Stimulated activated CD4-positive, alpha-beta T cell treated with anti-CD3 and anti-CD28 coated beads, TNF-alpha, amount 100 ng/mL, for 48 hours (primary cell): Measurements from ENCODE around the gene UBE3C.
"Not testable (repeated sequence)": the region's sequence is repeated elsewhere in the genome, so short reads cannot be mapped to it uniquely, and the experiment has no call there.

Experiments
- DNase-seq, 3 donors: peaks; one replicate each; pipeline ENCODE4 v3.0.0-alpha.2; 2020; ENCODE audit warnings: low read depth in 3 of 3

Gene UBE3C

DNA sequence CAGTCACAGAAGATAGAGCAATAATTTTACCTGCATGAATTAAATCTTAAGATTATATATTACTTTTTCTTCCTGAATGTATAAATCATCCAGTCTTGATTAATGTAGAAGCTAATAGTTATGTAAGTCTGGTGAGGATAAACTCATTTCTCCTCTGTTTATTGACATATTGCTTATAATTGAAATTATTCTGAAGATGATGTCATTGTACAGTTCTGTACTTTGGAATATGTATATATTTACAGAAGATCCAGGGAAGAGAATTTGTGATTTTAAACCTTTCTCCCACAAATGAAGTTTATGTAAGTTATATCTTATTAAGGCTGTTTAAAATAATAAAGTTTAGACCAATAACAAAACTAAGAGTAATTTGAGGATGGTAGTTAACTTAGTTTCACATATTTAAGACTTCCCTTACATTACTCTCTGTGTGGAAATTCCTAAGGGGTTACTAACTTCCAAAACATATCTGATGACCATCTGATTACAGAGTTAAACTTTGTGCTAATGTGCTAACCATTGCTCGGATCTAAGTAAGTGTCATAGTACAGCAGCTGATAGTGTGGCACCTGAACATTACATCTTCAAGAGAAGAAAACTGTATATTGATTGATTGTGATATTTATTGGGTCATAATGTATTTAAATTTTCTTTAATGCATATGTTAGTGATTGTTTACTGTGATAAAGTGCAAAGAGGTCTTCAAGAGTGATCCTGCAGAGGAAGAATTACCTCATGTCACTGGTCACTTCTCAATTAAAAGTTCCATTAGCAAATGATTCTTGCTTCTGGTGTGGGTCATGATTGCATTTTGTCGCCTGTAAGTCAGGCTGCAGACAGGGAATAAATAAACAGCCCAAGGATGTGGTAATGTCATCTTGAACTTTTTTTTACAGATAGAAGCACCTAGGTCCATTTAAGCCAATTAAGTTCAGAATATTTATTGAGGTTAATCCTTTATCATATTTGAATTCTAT, 96.9 kb downstream of the UBE3C start:
- DNase-seq: no peak

DNA sequence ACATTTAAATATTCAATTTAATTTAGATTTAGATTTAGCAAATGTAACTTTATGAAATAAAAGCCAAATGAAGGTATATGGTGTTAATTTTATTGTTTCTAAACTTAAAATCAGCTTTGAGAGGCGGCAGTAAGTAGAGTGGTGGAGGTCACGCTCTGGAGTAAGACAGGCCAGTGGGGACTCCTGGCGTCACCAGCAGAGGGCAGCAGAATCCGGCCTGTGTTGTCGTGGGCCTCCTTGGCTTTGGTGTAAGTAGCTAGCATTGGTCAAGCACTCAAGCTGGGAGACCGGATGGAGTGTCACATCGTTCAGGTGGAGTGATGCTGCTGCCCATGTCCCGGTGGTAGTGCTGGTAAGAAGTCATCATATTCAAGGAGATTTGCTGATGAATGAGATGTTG, 99.4 kb downstream of the UBE3C start:
- no peak for DNase-seq

DNA sequence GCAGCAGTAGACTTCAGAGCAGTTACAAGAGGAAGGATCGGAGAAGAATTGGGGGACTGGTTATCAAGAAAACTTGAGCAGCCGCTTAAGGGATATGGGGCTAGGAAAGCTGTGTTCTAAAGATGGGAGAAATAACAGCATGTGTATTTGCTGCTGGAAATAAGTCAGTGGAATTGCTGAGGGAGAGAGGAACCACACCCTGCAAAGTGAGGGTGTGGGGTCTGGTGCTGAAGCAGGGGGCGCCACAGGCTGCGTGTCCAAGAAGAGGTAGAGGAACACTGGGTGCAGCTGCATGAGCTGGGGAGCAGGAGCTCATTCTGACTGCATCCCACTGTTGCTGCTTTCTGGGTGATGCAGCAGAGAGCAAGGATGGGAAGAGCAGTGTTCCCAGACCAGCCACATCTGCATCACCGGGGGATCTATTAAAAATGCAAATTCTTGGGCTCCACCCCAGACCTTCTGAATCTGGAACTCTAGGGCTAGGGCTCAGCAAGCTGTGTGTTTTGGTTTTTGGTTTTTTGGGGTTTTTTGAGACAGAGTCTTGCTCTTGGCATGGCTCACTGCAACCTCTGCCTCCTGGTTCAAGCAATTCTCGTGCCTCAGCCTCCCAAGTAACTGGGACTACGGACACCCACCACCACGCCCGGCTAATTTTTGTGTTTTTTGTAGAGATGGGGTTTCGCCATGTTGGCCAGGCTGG, 101.0 kb downstream of the UBE3C start:
- DNase-seq: no peak

DNA sequence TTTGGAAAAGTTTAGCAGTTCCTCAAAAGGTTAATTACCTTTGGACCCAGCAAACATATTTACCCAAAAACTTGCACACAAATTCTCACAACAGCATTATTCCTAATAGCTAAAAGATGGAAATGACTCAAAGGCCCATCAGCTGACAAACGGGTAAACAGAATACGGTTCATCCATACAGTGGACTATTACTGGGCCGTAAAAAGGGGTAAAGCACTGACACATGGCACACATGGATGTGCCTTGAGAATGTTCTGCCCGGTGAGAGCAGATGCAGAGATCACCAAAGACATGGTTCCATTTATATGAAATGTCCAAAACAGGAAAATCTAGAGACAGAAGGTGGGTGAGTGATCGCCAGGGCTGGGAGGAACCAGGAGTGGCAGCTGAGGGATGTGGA, 102.9 kb downstream of the UBE3C start:
- no peak for DNase-seq

DNA sequence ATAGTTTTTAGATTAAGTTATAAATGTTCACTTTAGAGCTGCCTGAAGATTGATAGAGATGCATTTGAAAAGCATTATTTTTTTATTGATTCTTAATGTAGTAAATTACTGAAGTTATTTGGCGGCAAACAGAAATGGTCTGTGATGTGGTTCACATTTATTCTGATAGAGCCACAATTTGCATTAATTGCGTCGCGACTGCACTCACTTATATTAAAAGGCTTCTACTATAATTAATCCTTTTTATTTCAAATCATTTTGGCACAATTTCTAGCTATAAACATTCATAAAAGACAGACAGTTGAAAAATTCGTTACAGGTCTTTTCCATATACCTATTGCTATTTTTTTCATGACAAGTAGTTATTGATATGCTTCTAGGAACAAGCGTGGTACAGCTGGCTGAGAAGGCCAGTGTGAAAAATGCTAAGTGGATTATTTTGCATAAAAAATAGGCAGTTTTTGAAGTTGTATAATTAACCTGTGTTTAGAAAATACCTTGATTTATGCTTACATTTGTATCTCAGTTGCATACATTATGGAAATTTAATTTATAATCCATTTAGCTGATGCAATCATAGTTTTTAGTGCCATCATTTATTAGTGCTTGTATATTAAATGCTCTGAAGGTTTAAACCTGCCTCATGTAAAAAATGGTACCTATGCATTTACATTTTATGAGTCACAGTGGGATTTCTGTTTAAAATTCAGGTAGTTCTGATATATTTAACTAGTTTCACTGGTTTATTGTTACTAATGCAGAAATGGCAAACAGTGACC, 106.0 kb downstream of the UBE3C start:
- DNase-seq: no peak

DNA sequence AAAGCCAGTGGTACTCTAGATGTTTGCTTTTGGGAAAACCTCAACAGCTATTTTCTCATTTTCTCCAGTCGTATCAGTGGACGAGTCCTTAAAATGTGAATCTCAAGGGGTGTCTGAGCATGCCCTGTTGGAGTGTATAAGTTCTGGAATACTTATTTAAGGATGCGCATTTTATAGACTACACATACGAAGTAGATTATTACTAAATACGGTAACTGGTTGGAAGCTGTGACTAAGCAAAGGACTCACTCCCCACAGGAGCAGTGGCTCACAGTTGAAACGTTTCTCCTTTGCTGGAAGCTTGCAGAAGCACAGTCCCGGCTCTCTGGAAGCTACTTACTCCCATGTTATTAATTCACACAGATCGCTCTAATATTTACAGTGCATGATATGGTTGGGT, 107.3 kb downstream of the UBE3C start:
- no peak for DNase-seq

DNA sequence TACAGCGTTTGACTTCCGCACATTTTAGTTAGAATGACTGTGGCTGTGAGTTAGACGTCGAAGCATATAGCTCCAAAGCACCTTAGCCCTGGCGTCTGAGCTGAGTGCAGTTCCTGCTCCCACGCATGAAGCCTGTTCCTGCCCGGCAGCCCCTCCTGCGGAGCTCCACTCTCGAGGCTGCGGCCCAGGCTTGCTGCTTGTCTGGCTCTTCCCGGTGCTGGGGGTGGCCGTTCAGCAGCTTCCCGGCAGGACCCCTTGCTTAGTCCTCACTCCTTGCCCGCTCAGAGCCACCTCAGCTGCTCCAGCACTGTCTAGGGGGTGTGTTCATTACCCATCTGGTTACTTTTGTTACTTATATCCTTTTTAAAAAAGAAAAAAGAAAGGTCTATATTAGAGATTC, 109.9 kb downstream of the UBE3C start:
- no peak for DNase-seq

DNA sequence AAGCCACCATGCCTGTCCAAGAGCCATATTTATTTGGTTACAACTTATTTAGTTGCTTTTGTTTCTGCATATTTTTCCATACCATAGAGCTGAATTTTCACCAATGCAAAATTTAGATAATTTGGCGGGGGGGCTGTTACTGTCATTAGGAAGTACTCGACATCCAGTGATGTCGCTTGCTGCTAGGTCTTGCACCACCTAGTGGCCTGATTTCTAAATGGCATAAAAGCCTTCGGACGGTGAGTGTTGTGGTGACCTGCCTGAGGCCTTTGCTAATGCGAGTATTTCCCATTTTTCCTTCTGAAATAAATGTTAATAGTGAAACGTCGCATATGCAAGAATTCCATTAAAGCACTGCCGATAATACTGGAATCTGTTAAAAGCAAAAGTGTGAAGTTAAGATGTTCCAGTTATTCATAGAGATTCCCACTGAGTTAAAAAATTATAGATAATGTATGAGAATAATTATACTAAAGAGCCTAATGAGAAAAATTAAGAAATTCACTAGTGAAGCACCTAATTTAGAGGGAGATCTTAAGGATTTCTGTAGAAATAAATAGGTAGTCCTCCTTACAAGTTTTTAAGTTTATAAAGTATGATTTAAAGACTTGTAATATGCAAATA, 112.0 kb downstream of the UBE3C start:
- peak in 2 of 3 donors; percentile 25 to 35 for DNase-seq

DNA sequence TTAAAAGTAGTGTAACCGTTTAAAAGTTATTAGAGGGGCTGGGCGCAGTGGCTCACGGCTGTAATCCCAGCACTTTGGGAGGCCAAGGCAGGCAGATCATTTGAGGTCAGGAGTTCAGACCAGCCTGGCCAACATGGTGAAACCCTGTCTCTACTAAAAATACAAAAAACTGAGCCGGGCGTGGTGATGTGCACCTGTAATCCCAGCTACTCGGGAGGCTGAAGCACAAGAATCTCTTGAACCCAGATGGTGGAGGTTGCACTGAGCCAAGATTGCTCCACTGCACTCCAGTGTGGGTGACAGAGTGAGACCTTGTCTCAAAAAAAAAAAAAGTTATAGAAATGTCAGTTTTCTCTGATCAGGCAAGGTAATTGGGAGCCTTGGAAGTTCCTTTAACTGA, 113.1 kb downstream of the UBE3C start:
- DNase-seq: not testable (repeated sequence)

DNA sequence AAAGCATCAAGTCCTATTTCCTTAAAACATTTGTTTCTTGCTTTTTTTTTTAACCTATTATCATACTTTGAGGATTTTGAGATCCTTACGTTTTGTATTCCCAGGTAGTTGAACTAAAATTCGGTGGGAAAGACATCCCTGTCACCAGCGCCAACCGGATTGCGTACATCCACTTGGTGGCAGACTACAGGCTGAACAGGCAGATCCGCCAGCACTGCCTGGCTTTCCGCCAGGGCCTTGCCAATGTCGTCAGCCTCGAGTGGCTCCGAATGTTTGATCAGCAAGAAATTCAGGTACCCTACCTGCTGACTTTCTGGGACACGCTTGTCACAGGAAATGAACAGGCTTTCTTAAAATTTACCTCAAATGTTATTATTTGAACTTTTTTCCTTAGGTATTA, 115.1 kb downstream of the UBE3C start:
- DNase-seq: no peak

DNA sequence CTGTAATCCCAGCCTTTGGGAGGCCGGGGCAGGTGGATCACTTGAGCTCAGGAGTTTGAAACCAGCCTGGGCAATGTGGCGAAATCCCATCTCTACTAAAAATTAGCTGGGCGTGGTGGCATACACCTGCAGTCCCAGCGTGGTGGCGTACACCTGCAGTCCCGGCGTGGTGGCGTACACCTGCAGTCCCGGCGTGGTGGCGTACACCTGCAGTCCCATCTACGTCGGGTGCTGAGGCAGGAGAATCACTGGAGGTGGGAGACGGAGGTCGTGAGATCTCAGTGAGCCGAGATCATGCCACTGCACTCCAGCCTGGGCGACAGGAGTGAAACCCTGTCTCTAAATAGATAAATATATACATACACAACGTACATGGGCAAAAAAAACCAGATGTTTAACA, 116.1 kb downstream of the UBE3C start:
- DNase-seq: not testable (repeated sequence)

DNA sequence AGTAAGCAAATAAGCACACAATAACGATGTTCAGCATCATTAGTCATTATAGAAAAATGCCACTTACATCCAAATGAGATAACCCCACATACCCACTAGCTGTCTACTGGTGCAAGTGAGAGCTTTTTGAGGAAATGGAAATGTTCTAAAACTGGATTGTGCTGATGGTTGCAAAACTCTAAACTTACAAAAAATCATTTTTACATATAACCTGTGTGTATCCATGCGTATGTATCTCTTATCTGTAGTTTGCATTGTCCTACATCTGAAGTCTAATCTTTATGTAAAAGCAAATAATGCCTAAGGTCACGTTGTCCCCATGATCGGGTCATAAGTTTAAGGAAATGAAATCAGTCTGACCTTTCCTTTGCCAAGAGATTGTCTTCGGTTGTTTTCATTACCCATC, 116.5 kb downstream of the UBE3C start:
- DNase-seq: no peak

DNA sequence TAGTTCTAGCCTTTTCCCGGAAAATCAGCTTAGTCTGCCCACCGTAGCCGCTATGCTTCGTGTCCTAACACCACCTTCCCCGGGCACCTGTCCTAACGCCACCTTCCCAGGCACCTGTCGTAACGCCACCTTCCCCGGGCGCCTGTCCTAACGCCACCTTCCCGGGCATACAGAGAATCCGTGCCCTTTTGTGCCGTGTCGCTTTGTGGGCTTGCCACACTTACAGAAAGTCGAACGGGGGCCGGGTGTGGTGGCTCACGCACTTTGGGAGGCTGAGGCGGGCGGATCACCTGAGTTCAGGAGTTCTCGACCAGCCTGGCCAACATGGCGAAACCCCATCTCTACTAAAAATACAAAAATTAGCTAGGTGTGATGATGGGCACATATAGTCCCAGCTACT, 124.4 kb downstream of the UBE3C start:
- no peak for DNase-seq

DNA sequence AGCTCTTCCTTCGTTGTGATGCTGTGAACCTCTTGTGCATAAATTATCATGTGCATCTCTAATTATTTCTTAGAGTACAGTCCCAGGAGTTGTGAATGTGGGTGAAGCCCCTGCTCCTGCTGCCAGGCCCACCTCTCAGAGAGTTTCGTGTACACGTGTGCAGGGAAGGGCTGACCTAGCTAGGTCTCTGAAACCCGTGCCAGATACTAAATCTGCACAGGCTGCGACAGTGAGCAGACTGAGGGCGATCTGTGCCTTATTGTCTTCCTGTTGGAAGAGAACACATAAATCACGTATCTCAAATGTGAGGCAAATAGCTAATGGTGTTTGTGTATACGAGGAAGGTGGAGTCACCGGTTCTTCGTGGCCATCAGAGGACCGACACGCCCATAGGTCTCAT, 126.3 kb downstream of the UBE3C start:
- DNase-seq: no peak

DNA sequence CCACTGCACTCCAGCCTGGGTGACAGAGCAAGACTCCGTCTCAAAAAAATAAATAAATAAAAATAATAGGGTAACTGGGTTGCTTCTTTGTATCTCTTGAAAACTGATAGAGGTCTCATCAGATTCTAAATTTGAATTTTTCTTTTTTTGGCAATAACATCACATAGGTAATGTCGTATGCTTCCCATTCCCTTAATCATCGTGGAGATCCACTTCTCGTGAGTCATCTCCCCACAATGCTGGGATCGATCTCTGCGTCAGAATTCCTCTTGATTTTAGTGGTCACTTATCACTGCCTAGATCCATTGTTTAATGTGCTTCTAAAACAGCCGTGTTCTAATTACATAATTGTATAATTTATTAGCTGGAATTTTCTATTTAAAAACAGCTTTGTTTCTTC, 127.5 kb downstream of the UBE3C start:
- DNase-seq: no peak

DNA sequence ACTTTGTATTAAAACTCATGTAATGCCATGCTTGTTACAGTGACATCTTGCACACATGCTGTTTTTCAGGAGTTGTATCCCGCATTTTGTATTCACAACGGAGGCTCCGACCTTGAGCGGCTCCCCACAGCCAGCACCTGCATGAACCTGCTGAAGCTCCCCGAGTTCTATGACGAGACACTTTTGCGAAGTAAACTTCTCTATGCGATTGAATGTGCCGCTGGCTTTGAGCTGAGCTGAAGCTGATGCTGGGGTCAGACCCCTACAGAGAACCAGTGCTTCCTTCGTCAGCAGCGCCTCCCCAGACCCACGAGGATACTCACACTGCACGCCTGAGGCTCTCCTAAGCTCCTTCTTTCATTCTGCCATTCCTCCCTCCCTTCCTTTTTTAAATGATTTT, 128.8 kb downstream of the UBE3C start:
- no peak for DNase-seq

DNA sequence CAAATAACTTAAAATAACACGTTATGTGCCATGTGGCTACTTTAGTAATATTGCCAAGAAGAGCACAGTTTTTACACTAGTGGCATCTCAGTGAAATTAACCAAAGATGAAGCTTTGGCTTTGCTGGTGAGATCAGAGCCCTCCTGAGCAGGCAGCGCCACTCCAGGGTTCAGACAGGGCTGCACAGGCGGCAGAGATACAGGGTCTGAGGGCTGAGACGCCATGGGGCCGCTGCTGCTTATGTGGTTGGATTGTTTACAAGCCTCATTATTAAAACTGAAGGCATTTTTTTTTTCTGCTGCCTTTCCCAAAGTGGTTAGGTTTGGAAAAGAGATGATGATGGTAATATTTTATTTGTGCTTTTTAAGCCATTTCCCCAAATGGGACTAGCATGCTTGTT, 129.2 kb downstream of the UBE3C start:
- no peak for DNase-seq

DNA sequence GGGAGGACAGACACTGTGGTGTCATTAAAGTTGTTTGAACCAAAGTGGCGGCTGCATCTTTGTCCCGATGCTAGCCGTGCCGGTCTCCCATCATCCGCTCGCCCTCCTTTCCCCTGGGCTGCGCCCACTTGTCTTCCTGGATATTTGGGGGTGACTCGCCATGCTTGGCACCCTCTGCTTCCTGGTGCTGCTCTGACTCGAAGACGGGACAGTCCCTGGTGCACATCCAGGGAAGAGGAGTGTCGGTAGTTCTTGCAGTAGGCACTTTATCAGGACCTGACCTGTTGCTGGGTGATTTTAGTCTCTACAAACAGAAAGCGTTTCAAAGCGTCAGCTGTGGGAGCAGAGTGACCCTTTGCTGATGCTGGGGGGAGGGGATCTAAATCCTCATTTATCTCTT, 129.8 kb downstream of the UBE3C start:
- DNase-seq: no peak

DNA sequence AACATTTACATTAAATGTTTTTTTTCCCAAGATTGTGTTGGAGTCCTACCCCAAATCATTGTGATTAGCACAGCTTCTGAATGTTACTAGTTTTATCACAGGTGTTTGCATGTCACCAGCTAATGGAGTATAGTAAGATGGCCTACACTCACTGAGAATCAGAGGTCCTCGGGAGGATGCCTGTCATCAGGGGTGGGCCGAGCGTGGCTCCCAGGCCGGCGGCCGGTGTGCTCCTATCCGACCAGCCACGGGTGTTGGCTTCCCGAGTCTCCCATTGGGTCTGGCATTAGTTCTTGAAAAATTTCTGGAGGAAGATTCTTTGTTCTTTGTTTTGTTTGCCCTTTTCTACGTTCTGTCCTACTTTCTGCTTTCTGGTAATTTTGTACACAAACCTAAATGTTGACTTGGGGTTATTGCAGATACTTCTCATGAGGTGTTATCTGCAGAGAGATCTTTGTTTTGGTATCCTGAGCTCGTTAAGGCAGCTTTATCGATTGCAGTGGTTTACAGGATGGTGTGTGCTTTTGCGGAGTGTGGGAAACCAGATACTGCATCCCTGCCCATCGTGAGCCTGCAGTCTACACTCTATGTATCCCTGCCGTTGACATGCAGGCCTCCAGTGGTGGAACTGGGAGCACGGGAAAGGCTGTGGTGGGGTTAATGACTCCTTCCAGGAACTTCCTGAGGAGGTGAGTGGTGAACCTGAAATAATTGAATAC, 130.8 kb downstream of the UBE3C start:
- DNase-seq: no peak

DNA sequence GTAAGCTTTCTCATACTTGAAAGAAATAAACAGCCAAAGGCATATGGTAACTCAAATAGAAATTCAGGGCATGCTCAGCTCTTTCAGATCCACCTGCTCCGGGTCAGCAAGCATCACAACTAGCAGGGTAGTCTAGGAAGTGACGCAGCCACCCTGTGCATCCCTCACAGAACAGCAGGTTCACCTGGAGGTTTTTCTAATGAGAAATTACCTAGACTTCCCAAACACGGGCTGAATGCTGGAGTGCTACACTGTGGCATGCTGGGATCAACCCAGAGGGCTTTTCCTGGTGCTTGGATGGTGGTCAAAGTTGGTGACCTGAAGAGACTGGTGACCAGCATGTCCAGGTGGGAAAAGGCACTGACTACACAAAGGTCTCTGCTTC, 131.3 kb downstream of the UBE3C start:
- DNase-seq: no peak

DNA sequence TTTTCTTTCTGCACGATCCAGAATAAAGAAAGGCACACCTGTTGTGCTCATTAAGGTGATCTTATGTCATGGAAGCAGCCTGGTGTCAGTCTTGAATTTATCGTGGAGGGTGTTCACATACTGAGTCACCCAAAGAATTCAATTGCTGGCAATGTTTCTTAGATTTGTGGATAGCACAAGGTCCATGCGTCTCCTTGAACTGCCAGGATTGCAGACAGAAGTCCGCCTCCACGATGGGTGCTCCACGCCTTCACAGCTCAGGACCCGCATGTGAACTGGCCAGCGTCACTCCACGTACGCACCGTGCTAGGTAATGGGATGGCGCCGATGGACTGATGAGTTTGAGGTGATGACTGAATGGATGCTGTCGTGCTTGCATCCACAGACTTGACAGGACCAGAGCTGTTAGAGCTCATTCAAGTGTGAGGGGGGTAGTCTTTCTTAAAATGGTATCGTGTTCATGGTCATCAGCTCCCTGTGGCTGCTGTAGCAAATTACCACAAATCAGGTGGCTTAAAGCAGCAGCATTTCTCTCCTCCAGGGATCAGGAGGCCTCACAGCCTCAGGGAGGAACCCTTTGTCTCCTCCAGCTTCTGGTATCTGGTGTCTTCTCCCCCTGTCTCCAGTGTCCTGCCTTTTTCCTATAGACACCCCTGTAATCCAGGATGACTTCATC, 132.7 kb downstream of the UBE3C start:
- DNase-seq: no peak
